GM12878 (cell line): ENCODE results near the gene MARCKSL1. TPM values are rescaled to one million over a fixed set of nuclear protein-coding genes. Genes with fewer than 3 reads are reported as not detected.

Source experiments
- ATAC-seq: fragments of 200-7000 bp; cut with Tn5 transposase; 3 replicates; pipeline ENCODE4 v1.9.1; 2020; ENCODE audit warnings: mild to moderate bottlenecking, moderate library complexity
- BruUV-seq: library from RNA; stranded (reverse); fragments of 400-500 nt; replicated peaks from 2 replicates; lab custom pipeline; 2021; lab: Mats Ljungman, UMichigan
- CTCF ChIA-PET: fragments of 300-600 bp; sonication (Branson Sonifier 250); formaldehyde crosslinking; extraction: SDS; loops from one replicate; lab custom pipeline; 2021; ENCODE audit warnings: inconsistent platforms; lab: Yijun Ruan, JAX
- POLR2A ChIA-PET: fragments of 350-600 bp; formaldehyde crosslinking; extraction: SDS; loops from one replicate; lab custom pipeline; 2021; ENCODE audit warnings: inconsistent platforms; lab: Charles Lee
- RAD21 ChIA-PET: fragments of 300-600 bp; sonication (Branson Sonifier 250); formaldehyde crosslinking; loops from one replicate; lab custom pipeline; 2023; ENCODE audit warnings: antibody characterized with exemption; ENCODE audit not compliant: unreplicated experiment; lab: Charles Lee
- SMC1A ChIA-PET: fragments of 300-600 bp; sonication (Branson Sonifier 250); formaldehyde crosslinking; loops from one replicate; lab custom pipeline; 2023; ENCODE audit not compliant: unreplicated experiment, uncharacterized antibody; lab: Charles Lee
- DNase-seq: peaks from one replicate; pipeline ENCODE4 v3.0.0-alpha.2; 2011; ENCODE audit warnings: low read depth, low spot score
- FAIRE-seq: peaks from 3 replicates; lab custom pipeline; 2011; peaks lifted over from hg19 to GRCh38; lab: Jason Lieb, UNC
- H2AFZ ChIP-seq: 2 replicates; pipeline ENCODE4 v1.6.0; 2011; ENCODE audit warnings: low read depth, low read length, control low read depth; ENCODE audit not compliant: control insufficient read depth
- H3K27ac ChIP-seq: 2 replicates; pipeline ENCODE4 v1.5.1; 2011; ENCODE audit warnings: control low read depth; ENCODE audit not compliant: control insufficient read depth, insufficient read depth
- H3K27me3 ChIP-seq, 2 experiments: replicated peaks in 1 of 2; 2 replicates each; pipeline versions ENCODE4 v1.6.0 to v1.6.1; 2011; ENCODE audit warnings: low read length in 1 of 2; ENCODE audit not compliant: control insufficient read depth in 2 of 2, insufficient read depth in 2 of 2
- H3K36me3 ChIP-seq, 2 experiments: 2 replicates each; pipeline ENCODE4 v1.5.1; 2011; ENCODE audit warnings: low read length in 1 of 2; ENCODE audit not compliant: control insufficient read depth in 2 of 2, insufficient read depth in 2 of 2
- H3K4me1 ChIP-seq: 2 replicates; pipeline ENCODE4 v1.6.1; 2011; ENCODE audit warnings: mild to moderate bottlenecking, low read length, moderate library complexity, mixed read lengths; ENCODE audit not compliant: control insufficient read depth, insufficient read depth
- H3K4me2 ChIP-seq: 2 replicates; pipeline ENCODE4 v1.6.0; 2011; ENCODE audit warnings: control low read depth; ENCODE audit not compliant: control insufficient read depth, insufficient read depth
- H3K4me3 ChIP-seq: fragments of 200-600 bp; sonication (generic); 2 replicates; pipeline ENCODE4 v1.5.1; 2016
- H3K79me2 ChIP-seq: 2 replicates; pipeline ENCODE4 v1.6.0; 2011; ENCODE audit warnings: low read length; ENCODE audit not compliant: control insufficient read depth, insufficient read depth
- H3K9ac ChIP-seq: 2 replicates; pipeline ENCODE4 v1.8.0; 2011; ENCODE audit warnings: low read length, control low read depth, mixed read lengths; ENCODE audit not compliant: control insufficient read depth, insufficient read depth
- H3K9me3 ChIP-seq: replicated peaks from 3 replicates; pipeline ENCODE4 v1.5.1; 2011; ENCODE audit warnings: mild to moderate bottlenecking, low read length; ENCODE audit not compliant: control insufficient read depth, insufficient read depth
- H4K20me1 ChIP-seq: 2 replicates; pipeline ENCODE4 v1.6.0; 2011; ENCODE audit not compliant: control insufficient read depth, insufficient read depth
- EED ChIP-seq: sonication (generic); IDR thresholded peaks from 2 replicates; pipeline ENCODE4 v1.6.1; 2016; ENCODE audit warnings: antibody characterized with exemption, low read depth
- EZH2 ChIP-seq: IDR thresholded peaks from 2 replicates; pipeline ENCODE4 v1.6.1; 2012; ENCODE audit warnings: low read depth, mild to moderate bottlenecking, control low read depth, inconsistent platforms, low read length, borderline replicate concordance; ENCODE audit not compliant: control insufficient read depth
- MTA3 ChIP-seq: IDR thresholded peaks from 2 replicates; pipeline ENCODE4 v1.6.1; 2012; ENCODE audit warnings: low read length, inconsistent platforms, borderline replicate concordance
- SPI1 ChIP-seq: IDR thresholded peaks from 2 replicates; pipeline ENCODE4 v1.6.1; 2011; ENCODE audit warnings: low read depth, mild to moderate bottlenecking, low read length, moderate library complexity, borderline replicate concordance; ENCODE audit not compliant: insufficient read depth
- ZZZ3 ChIP-seq: IDR thresholded peaks from 2 replicates; pipeline ENCODE4 v1.6.1; 2011; ENCODE audit warnings: low read depth; ENCODE audit not compliant: control insufficient read depth, insufficient read length
- WGBS: methylation state at CpG from one replicate; pipeline ENCODE4 v1.1.6; 2016; ENCODE audit warnings: low lambda C conversion rate; ENCODE audit not compliant: insufficient replicate concordance, insufficient coverage; ENCODE audit errors: missing lambda C conversion rate; 5-methylcytosine and 5-hydroxymethylcytosine counted together
- in situ Hi-C: fragments of 300-500 bp; cut with MboI; formaldehyde crosslinking; loops from 9 replicates; pipeline ENCODE4 v1.14.3; 2018; ENCODE audit warnings: mixed read lengths
- intact Hi-C: fragments of 100-400 bp; cut with micrococcal nuclease; formaldehyde crosslinking; loops from one replicate; pipeline ENCODE4 v1.14.2; 2022; ENCODE audit not compliant: unreplicated experiment
- polyA plus RNA-seq, 11 experiments: library from polyadenylated mRNA; depleted of rRNA in 4 of 11; unstranded in 6 of 11; stranded (reverse) in 5 of 11; fragments of >200 nt; fragmentation: Nextera tagmentation in 4 of 11; fragmentation: Illumina TruSeq in 1 of 11; extraction: Ambion mirVana in 4 of 11; extraction: Trizol in 1 of 11; gene quantifications; 1 replicate in 1 of 11; 2 replicates in 10 of 11; pipeline versions ENCODE4 v1.2.1 to v1.2.3, GENCODE V29; 2011 to 2016; ENCODE audit warnings: inconsistent platforms in 2 of 11, missing spikeins in 2 of 11, low read depth in 1 of 11
- total RNA-seq, 4 experiments: library from RNA; depleted of rRNA in 3 of 4; stranded (reverse); fragments of >200 nt in 3 of 4; fragmentation: Illumina TruSeq in 1 of 4; extraction: Trizol in 1 of 4; gene quantifications; 2 replicates each; pipeline versions ENCODE4 v1.2.1 to v1.2.3, GENCODE V29; 2013 to 2021

MARCKSL1 gene
- total and polyA plus RNA-seq, 10 of the 15 experiments (the other 5 are each of a cell fraction or from before 2014, with no cell fraction given) = 14.5 to 225 (median 158) TPM

- no peak for TF ChIP-seq EED
- TF ChIP-seq MTA3 = no peak
- TF ChIP-seq SPI1 = no peak
- no peak for TF ChIP-seq EZH2
- TF ChIP-seq ZZZ3 = no peak
- Histone ChIP-seq H2AFZ (no peak overlapping the region), H3K27ac (no peak overlapping the region), H3K4me2 (no peak overlapping the region), H3K9ac (no peak overlapping the region), H3K4me1 (peaks cover 14% of the 10 kb centered on the region), H3K4me3 (no peak overlapping the region), H4K20me1 (no peaks in the 10 kb centered on the region), H3K36me3 (no peaks in the 10 kb centered on the region), H3K79me2 (no peaks in the 10 kb centered on the region; the same call in 1 of the 2 replicates), H3K9me3 (no peaks in the 10 kb centered on the region), H3K27me3 (no peaks in the 10 kb centered on the region)
- ChIA-PET CTCF (interaction anchor here (1.0 to 1.9 kb wide), 4 partner anchors 12 to 133 kb away, joined by 3 to 7 read pairs (median 4); partner anchors contain the start of gene BSDC1), SMC1A (interaction anchor here (1.1 to 3.6 kb wide), 2 partner anchors 17 to 21 kb away, joined by 3 to 16 read pairs; partner anchors contain the start of gene MARCKSL1), POLR2A (interaction anchor here (0.6 to 5.1 kb wide), 3 partner anchors 17 to 290 kb away, joined by 3 to 46 read pairs (median 3); partner anchors contain the start of gene MARCKSL1), RAD21 (interaction anchor here (0.7 to 1.6 kb wide), 3 partner anchors 13 to 138 kb away, joined by 3 read pairs; partner anchors contain the start of gene BSDC1)
- DNase-seq (no peak), FAIRE-seq (no peak), ATAC-seq (no peak)
- 48% methylated on average over 2 of the region's 2 CpGs for WGBS
- intact Hi-C loops = no loop called here
- in situ Hi-C loops = no loop called here
- BruUV-seq = no TSS peak
Measured at GRCh38 chr1:32353886-32354570, 18.0 kb upstream of the MARCKSL1 start.
